HG03521 (cell line): Measurements from ENCODE around the gene LRP1B.
"Not testable (repeated sequence)": the region's sequence is repeated elsewhere in the genome, so short reads cannot be mapped to it uniquely, and the experiment has no call there.

ENCODE experiments used
- ATAC-seq: cut with Tn5 transposase; IDR thresholded peaks from one replicate; pipeline ENCODE4 v1.9.1; 2021; ENCODE audit warnings: mild to moderate bottlenecking, moderate library complexity; ENCODE audit not compliant: unreplicated experiment

Gene LRP1B

GRCh38 chr2:140597205-140597604, 1533.6 kb downstream of the LRP1B start:
- ATAC-seq = no peak

GRCh38 chr2:140596447-140596846, 1534.4 kb downstream of the LRP1B start:
- no peak for ATAC-seq

GRCh38 chr2:140595107-140595506, 1535.7 kb downstream of the LRP1B start:
- no peak for ATAC-seq

- no peak for ATAC-seq
Measured at GRCh38 chr2:140593132-140593531, 1537.7 kb downstream of the LRP1B start.

- no peak for ATAC-seq
Measured at GRCh38 chr2:140589696-140590095, 1541.1 kb downstream of the LRP1B start.

- ATAC-seq = no peak
Measured at GRCh38 chr2:140589273-140589672, 1541.5 kb downstream of the LRP1B start.

GRCh38 chr2:140586379-140586778, 1544.4 kb downstream of the LRP1B start:
- ATAC-seq = no peak

- ATAC-seq = no peak
Measured at GRCh38 chr2:140585016-140585415, 1545.8 kb downstream of the LRP1B start.

GRCh38 chr2:140584471-140584870, 1546.3 kb downstream of the LRP1B start:
- ATAC-seq = no peak

- no peak for ATAC-seq
Measured at GRCh38 chr2:140580532-140581151, 1550.2 kb downstream of the LRP1B start.

- ATAC-seq = no peak
Measured at GRCh38 chr2:140577453-140577852, 1553.4 kb downstream of the LRP1B start.

GRCh38 chr2:140567734-140568133, 1563.1 kb downstream of the LRP1B start:
- ATAC-seq = no peak

GRCh38 chr2:140565756-140566155, 1565.1 kb downstream of the LRP1B start:
- no peak for ATAC-seq

GRCh38 chr2:140555701-140556100, 1575.1 kb downstream of the LRP1B start:
- ATAC-seq = no peak

- no peak for ATAC-seq
Measured at GRCh38 chr2:140552634-140553033, 1578.2 kb downstream of the LRP1B start.

- no peak for ATAC-seq
Measured at GRCh38 chr2:140551287-140551686, 1579.5 kb downstream of the LRP1B start.

- ATAC-seq = no peak
Measured at GRCh38 chr2:140550821-140551220, 1580.0 kb downstream of the LRP1B start.

GRCh38 chr2:140544769-140545168, 1586.0 kb downstream of the LRP1B start:
- not testable (repeated sequence) for ATAC-seq

GRCh38 chr2:140542627-140543026, 1588.2 kb downstream of the LRP1B start:
- no peak for ATAC-seq

- no peak for ATAC-seq
Measured at GRCh38 chr2:140539242-140539875, 1591.5 kb downstream of the LRP1B start.

GRCh38 chr2:140529706-140530105, 1601.1 kb downstream of the LRP1B start:
- ATAC-seq = no peak

GRCh38 chr2:140528982-140529381, 1601.8 kb downstream of the LRP1B start:
- no peak for ATAC-seq

GRCh38 chr2:140526575-140526974, 1604.2 kb downstream of the LRP1B start:
- ATAC-seq = no peak
